ENCODE measurements around the gene KLHL3. TPM values are rescaled to one million over a fixed set of nuclear protein-coding genes. Genes with fewer than 3 reads are reported as not detected.
"Not testable (repeated sequence)": the region's sequence is repeated elsewhere in the genome, so short reads cannot be mapped to it uniquely, and the experiment has no call there.

KLHL3 gene, protein sequence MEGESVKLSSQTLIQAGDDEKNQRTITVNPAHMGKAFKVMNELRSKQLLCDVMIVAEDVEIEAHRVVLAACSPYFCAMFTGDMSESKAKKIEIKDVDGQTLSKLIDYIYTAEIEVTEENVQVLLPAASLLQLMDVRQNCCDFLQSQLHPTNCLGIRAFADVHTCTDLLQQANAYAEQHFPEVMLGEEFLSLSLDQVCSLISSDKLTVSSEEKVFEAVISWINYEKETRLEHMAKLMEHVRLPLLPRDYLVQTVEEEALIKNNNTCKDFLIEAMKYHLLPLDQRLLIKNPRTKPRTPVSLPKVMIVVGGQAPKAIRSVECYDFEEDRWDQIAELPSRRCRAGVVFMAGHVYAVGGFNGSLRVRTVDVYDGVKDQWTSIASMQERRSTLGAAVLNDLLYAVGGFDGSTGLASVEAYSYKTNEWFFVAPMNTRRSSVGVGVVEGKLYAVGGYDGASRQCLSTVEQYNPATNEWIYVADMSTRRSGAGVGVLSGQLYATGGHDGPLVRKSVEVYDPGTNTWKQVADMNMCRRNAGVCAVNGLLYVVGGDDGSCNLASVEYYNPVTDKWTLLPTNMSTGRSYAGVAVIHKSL
- total RNA-seq, result 6.7 TPM
- long read RNA-seq, result 0 reads

- ATAC-seq (peak; percentile 59 to 62), DNase-seq (peak; percentile 46)
- no peaks in the 10 kb centered on the region for H3K36me3 ChIP-seq
- peak within 1 kb of the TSS; percentile 48 for H3K4me3 ChIP-seq
- no peak for TF ChIP-seq CTCF (IDR thresholded peaks at IDR 0.05)
- H3K4me1 ChIP-seq, result peaks cover 30% of the 10 kb centered on the region
- intact Hi-C loops (cut with DNase I), result no loop called here
- peak within 1 kb of the TSS; percentile 42 for H3K27ac ChIP-seq
- no peaks in the 10 kb centered on the region for H3K27me3 ChIP-seq (ENCODE audit: low read depth)
- H3K9me3 ChIP-seq, result no peaks in the 10 kb centered on the region
Measured at GRCh38 chr5:137735555-137736284, at the start of gene KLHL3. TSS of gene KLHL3 (minus strand) at chr5:137736089. CDS start at chr5:137735646, 443 bp downstream.

DNA sequence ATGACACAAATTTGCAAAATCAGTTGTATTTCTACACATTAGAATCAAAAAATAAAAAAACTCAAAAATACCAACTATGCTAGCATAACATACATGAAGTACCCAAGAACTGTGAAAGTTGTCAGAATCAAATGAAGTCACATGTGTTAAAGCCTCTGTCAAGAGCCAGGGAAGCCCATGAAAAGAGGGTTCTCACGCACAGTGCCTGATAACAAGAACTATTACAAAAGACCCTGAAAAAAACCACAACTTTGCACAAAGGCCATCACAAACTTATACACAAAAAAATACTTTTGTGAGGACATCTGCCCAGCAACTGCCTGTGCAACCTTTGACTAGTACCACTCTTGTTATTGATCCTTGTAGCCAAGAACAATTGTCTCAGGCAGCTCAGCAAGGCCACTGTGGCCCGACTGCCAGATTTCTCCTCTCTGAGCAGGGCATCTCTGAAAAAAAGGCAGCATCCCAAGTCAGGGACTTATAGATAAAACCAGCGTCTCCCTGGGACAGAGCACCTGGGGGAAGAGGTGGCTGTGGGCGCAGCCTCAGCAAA lies 47.2 kb upstream of the KLHL3 start:
- H3K4me3 ChIP-seq, result no peak overlapping the region
- no peak for TF ChIP-seq CTCF (IDR thresholded peaks at IDR 0.05)
- no peak overlapping the region for H3K27ac ChIP-seq
- H3K9me3 ChIP-seq, result no peaks in the 10 kb centered on the region
- H3K4me1 ChIP-seq, result no peaks in the 10 kb centered on the region
- intact Hi-C loops (cut with DNase I), result no loop called here
- H3K36me3 ChIP-seq, result no peaks in the 10 kb centered on the region
- ATAC-seq, result no peak
- DNase-seq, result no peak
- no peaks in the 10 kb centered on the region for H3K27me3 ChIP-seq (ENCODE audit: low read depth)

GRCh38 chr5:137782055-137782454 lies 46.2 kb upstream of the KLHL3 start:
- Histone ChIP-seq H3K4me1 (no peaks in the 10 kb centered on the region), H3K4me3 (no peak overlapping the region), H3K27ac (no peak overlapping the region), H3K27me3 (ENCODE audit: low read depth) (no peaks in the 10 kb centered on the region), H3K9me3 (no peaks in the 10 kb centered on the region), H3K36me3 (no peaks in the 10 kb centered on the region)
- no peak for TF ChIP-seq CTCF (IDR thresholded peaks at IDR 0.05)
- DNase-seq (no peak), ATAC-seq (no peak)
- intact Hi-C loops (cut with DNase I), result no loop called here

GRCh38 chr5:137778772-137779564 lies 43.1 kb upstream of the KLHL3 start:
- intact Hi-C loops (cut with DNase I), result no loop called here
- Histone ChIP-seq H3K27me3 (ENCODE audit: low read depth) (no peaks in the 10 kb centered on the region), H3K27ac (no peak overlapping the region), H3K4me3 (no peak overlapping the region), H3K4me1 (no peaks in the 10 kb centered on the region), H3K9me3 (no peaks in the 10 kb centered on the region), H3K36me3 (no peaks in the 10 kb centered on the region)
- DNase-seq, result no peak
- no peak for ATAC-seq
- peak; percentile 80 for TF ChIP-seq CTCF (IDR thresholded peaks at IDR 0.05)

DNA sequence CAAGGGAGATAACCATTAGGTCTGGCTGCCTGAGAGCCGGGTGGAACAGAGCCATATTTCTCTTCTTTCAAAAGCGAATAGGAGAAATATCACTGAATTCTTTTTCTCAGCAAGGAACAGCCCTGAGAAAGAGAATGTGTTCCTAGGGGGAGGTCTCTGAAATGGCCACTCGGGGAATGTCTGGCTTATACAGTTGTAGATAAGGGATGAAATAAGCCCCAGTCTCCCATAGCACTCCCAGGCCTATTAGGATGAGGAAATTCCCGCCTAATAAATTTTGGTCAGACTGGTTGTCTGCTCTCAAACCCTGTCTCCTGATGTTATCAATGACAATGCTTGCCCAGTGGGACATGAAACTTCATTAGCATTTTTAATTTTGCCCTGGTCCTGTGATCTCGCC lies 32.0 kb upstream of the KLHL3 start:
- ATAC-seq; DNase-seq; H3K4me1 ChIP-seq; H3K36me3 ChIP-seq; H3K27me3 ChIP-seq (ENCODE audit: low read depth); H3K27ac ChIP-seq; H3K4me3 ChIP-seq; intact Hi-C loops (cut with DNase I): not testable (repeated sequence)
- peaks cover 12% of the 10 kb centered on the region for H3K9me3 ChIP-seq
